HL-60 (cell line): ENCODE data around the gene TFF2.

Experiments
- DNase-seq, 2 experiments: peaks; one replicate each; pipeline ENCODE4 v3.0.0-alpha.2; 2010 to 2020; ENCODE audit warnings: low read depth in 1 of 2, low spot score in 1 of 2
- H3K27ac ChIP-seq: fragments of 250-450 bp; sonication (Bioruptor Pico); replicated peaks from 2 replicates; pipeline ENCODE4 v1.5.1; 2020; ENCODE audit warnings: mild to moderate bottlenecking, moderate library complexity
- H3K27me3 ChIP-seq: fragments of 250-450 bp; sonication (Bioruptor Pico); 2 replicates; pipeline ENCODE4 v1.5.1; 2021; ENCODE audit warnings: mild to moderate bottlenecking, moderate library complexity; ENCODE audit not compliant: insufficient read depth, poor library complexity, severe bottlenecking
- H3K4me3 ChIP-seq: replicated peaks from 2 replicates; pipeline ENCODE4 v1.5.1; 2011; ENCODE audit warnings: mild to moderate bottlenecking, control low read depth, low read length; ENCODE audit not compliant: insufficient read depth
- GABPA ChIP-seq: IDR thresholded peaks from 2 replicates; pipeline ENCODE4 v1.6.1; 2012; ENCODE audit warnings: low read depth
- POLR2AphosphoS5 ChIP-seq: IDR thresholded peaks from 2 replicates; pipeline ENCODE4 v1.6.1; 2012; ENCODE audit warnings: low read depth
- SPI1 ChIP-seq: IDR thresholded peaks from 2 replicates; pipeline ENCODE4 v1.6.1; 2012; ENCODE audit warnings: low read depth, mild to moderate bottlenecking, borderline replicate concordance
- TF ChIP-seq, protein P1 (sequence below): IDR thresholded peaks from one replicate; pipeline ENCODE4 v1.5.1; 2011; ENCODE audit warnings: low read length, control low read depth, inconsistent platforms; ENCODE audit not compliant: insufficient read depth
- TF ChIP-seq, protein P2 (sequence below): IDR thresholded peaks from 2 replicates; pipeline ENCODE4 v1.6.1; 2012; ENCODE audit warnings: low read depth; ENCODE audit not compliant: insufficient replicate concordance

TFF2 gene

DNA sequence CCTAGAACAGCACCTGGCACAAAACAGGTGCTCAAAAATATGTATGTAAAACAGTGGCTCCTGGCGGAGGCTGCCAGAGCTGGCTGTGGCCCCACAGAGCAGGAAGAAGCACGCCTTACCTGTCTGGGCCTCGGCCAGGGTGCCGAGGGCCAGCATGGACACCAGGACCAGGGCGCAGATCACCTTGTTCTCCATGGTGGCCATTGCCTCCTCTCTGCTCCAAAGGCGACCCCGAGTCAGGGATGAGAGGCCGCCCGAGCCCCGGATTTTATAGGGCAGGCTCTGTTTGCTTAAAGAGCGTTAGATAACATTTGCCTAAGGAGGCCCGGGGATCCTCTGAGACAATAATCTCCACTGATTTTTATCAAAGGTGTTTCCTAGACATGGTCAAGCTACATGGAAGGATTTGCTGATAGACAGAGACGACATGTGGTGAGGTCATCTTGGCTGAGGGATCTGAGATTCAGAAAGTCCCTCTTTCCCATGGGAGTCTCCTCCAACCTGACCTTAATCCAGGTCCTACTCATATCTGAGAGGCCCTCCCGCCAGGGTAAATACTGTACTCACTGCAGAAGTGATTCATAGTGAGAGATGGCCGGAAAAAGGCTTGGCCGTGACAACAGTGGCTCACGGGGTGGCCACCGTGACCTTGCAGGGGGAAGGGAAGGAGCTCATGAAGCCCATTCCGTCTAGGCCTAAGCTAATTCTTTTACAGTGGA is 15.7 kb upstream of the TFF2 start, which contains the start of gene TFF1:
Gene TFF1 (minus strand): TSS at position 244 of the 719 bp plus-strand sequence. CDS start 40 bp downstream, at position 204.
- no peak for DNase-seq
- Histone ChIP-seq H3K27me3 (peaks cover 3% of the 10 kb centered on the region), H3K4me3 (no peak within 1 kb of the TSS), H3K27ac (no peak within 1 kb of the TSS)
- no peak for TF ChIP-seq GABPA
- TF ChIP-seq POLR2AphosphoS5 = no peak
- TF ChIP-seq, protein P1, sequence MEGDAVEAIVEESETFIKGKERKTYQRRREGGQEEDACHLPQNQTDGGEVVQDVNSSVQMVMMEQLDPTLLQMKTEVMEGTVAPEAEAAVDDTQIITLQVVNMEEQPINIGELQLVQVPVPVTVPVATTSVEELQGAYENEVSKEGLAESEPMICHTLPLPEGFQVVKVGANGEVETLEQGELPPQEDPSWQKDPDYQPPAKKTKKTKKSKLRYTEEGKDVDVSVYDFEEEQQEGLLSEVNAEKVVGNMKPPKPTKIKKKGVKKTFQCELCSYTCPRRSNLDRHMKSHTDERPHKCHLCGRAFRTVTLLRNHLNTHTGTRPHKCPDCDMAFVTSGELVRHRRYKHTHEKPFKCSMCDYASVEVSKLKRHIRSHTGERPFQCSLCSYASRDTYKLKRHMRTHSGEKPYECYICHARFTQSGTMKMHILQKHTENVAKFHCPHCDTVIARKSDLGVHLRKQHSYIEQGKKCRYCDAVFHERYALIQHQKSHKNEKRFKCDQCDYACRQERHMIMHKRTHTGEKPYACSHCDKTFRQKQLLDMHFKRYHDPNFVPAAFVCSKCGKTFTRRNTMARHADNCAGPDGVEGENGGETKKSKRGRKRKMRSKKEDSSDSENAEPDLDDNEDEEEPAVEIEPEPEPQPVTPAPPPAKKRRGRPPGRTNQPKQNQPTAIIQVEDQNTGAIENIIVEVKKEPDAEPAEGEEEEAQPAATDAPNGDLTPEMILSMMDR = no peak

DNA sequence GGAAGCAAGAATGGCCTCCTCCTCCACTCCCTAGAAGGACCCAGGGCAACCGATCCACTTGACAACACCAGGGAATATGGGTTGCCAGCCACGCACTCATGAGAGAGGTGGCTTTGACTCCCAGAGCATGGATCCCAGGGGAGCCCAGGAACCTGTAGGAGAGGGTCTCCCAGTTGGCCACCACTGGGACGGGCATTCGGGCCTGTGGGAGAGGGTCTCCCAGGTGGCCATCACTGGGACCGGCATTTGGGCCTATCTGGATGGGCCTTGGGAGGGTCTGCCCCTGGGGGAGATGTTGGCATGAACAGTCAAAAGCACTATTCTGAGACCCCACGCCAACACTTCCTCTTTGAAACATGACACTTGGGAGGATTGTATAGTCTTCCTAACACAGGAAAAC is 15.0 kb upstream of the TFF2 start:
- peaks cover 3% of the 10 kb centered on the region for H3K27me3 ChIP-seq
- no peak overlapping the region for H3K4me3 ChIP-seq
- TF ChIP-seq GABPA = no peak
- TF ChIP-seq, protein P1 = no peak
- DNase-seq = no peak
- H3K27ac ChIP-seq = no peak overlapping the region

DNA sequence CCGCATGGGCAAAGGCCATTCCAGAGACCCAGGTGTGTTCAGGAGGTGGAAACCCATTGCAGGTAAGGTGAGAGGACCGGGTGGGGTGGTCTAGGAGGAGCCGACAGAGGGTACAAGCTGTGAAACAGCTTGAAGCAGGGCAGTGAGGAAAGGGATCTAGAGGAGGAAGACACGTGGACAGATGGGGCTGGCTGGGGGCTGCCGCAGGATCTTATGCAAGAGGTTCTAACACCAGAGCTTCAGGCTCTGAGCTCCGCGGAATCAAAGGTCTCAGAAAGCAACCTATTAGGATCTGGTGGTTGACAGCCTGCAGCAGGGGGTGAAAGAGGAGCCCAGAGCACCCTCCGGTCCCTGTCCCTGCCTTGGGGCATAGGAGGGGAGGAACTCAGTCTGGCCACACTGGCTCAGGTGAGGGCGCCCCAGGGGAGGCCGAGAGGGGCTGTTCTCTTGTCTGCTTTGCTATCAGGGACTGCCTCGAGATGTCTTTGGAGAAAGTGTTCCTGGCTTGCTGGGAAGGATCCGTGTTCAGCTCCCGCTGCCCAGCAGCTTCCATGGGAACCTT is 13.6 kb upstream of the TFF2 start:
- peak in 1 of 2 experiments; percentile 70 for DNase-seq
- H3K27me3 ChIP-seq = peaks cover 3% of the 10 kb centered on the region
- no peak overlapping the region for H3K4me3 ChIP-seq
- H3K27ac ChIP-seq = no peak overlapping the region
- no peak for TF ChIP-seq GABPA
- no peak for TF ChIP-seq POLR2AphosphoS5
- no peak for TF ChIP-seq SPI1
- TF ChIP-seq, protein P1 = no peak
- TF ChIP-seq, protein P2, sequence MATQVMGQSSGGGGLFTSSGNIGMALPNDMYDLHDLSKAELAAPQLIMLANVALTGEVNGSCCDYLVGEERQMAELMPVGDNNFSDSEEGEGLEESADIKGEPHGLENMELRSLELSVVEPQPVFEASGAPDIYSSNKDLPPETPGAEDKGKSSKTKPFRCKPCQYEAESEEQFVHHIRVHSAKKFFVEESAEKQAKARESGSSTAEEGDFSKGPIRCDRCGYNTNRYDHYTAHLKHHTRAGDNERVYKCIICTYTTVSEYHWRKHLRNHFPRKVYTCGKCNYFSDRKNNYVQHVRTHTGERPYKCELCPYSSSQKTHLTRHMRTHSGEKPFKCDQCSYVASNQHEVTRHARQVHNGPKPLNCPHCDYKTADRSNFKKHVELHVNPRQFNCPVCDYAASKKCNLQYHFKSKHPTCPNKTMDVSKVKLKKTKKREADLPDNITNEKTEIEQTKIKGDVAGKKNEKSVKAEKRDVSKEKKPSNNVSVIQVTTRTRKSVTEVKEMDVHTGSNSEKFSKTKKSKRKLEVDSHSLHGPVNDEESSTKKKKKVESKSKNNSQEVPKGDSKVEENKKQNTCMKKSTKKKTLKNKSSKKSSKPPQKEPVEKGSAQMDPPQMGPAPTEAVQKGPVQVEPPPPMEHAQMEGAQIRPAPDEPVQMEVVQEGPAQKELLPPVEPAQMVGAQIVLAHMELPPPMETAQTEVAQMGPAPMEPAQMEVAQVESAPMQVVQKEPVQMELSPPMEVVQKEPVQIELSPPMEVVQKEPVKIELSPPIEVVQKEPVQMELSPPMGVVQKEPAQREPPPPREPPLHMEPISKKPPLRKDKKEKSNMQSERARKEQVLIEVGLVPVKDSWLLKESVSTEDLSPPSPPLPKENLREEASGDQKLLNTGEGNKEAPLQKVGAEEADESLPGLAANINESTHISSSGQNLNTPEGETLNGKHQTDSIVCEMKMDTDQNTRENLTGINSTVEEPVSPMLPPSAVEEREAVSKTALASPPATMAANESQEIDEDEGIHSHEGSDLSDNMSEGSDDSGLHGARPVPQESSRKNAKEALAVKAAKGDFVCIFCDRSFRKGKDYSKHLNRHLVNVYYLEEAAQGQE = no peak

DNA sequence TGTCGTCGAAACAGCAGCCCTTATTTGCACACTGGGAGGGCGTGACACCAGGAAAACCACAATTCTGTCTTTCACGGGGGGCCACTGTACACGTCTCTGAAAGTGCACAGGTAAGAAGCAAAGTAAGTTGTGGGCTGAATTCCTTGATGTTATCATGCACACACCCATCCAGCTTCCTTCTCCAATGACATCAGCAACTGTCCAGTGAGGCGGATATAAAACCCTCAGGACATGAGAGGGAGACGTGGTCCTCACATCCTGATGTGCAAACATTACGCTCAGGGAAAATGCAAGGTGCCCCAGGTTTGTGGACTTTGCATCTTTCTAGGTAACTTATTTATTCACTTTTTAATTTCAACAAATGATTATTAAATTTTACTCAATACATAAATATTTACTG is 12.5 kb upstream of the TFF2 start:
- H3K27me3 ChIP-seq = peaks cover 3% of the 10 kb centered on the region
- no peak for TF ChIP-seq SPI1
- TF ChIP-seq, protein P1 = no peak
- no peak for TF ChIP-seq POLR2AphosphoS5
- no peak for TF ChIP-seq GABPA
- TF ChIP-seq, protein P2 = no peak
- no peak for DNase-seq
- no peak overlapping the region for H3K4me3 ChIP-seq
- H3K27ac ChIP-seq = no peak overlapping the region
